GM21515 (cell line): Measurements from ENCODE around the gene RAB8A.
A peak's percentile ranks its signal among the peaks of the same experiment; 100 is the strongest.

Experiments
- ATAC-seq: cut with Tn5 transposase; IDR thresholded peaks from one replicate; pipeline ENCODE4 v1.9.1; 2021; ENCODE audit not compliant: unreplicated experiment

The RAB8A gene

DNA sequence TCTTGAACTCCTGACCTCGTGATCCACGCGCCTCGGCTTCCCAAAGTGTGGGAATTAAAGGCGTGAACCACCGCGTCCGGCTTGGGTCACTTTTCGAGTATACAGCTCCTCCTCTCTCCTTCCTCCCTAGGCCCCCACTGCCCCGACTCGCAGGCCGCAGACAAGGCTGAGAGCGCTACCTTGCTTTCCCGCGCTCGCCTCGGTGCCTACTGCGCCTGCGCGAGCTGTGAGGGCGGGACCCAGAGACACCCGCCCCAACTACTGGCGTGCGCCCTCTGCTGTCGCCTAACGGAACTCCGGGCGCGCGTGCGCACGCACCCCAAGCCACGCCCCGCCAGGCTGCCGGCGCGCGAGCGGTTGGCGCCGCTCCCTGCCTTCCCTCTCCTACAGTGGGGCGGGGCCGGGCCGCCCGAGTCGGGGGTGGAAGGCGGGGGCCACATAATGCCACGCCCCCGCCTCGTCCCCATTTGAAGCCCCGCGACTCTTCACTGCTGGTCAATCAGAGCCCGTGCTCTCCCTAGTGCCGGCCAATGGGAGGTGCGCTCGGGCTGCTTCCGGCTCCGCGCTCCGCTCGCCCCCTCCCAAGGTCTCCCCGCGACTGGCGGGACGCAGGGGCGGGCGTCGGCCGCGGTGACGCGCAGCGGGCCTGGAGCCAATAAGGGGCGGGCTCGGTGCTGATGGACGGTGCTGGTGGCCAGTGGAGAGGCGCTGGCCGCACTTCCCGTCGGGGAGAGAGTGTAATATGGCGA is at the start of gene RAB8A:
Gene RAB8A (plus strand): TSS at position 730 of the 749 bp plus-strand sequence. CDS start 13 bp downstream, at position 743.
- peak; percentile 81 for ATAC-seq

DNA sequence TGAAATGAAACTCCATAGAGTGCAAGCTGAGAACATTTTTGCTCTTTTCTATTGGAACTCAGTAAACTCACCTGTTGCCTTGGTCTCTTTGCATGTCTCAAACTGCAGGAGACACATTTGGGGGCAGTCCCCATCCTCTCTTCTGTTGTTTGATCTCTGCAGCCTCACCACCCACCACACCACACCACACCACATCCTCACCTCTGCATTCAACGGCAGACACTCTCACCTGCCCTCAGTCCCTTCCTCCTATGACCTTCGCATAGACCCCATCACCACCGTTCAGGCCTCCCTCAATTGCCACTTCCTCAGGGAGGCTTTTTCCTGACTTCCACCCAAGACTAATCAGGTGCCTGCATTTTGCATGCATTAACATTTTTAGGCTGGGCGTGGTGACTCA is 49.7 kb upstream of the RAB8A start:
- ATAC-seq, result no peak

DNA sequence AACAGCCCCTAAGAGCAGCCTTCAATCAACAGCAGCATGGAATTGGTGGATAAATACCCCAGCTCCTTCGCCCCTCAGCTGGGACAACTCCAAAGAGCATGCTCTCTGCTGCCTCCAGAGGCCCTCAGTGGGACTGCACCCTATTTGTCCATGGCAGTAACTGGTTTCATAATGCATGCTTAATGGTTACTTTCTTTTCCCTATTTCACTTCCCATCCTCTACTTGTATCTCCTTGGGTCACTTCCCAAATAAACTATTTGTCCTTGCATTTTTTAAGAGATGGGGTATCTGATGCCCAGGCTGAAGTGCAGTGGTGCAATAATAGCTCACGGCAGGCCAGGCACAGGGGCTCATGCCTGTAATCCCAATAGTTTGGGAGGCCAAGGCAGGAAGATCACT is 48.9 kb upstream of the RAB8A start:
- ATAC-seq, result no peak

DNA sequence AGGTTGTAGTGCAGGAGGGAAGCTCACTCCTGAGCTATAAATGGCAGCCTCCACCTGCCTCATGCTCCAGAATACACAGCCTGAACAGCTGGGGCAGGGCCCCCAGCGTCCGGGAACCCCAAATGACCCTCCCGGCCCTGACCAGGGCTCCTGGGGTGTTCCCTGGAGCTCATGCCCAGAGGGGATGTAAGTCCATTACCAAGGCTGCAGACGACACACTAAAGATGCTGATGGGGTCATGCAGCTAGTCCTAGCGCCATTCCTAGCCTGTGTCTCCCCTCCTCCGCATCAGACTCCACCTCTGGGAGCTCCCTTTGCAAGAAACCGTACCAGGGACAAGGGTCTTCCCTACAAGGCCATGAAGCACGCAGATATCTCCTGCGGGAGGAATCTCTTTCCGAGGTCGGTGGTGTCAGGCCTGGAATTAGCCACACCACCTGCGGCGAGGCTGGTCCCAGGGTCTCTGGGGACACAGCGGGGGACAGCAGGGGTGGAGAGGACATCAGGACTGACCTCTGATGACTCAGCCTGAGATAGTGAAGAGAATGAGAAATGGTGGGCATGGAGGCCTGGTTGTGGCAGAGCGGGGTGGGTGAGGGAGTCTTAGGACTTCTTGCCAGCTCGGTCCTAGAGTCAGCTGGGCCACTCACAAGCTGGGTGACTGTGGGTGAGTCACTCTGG is 47.3 kb upstream of the RAB8A start:
- ATAC-seq, result no peak

DNA sequence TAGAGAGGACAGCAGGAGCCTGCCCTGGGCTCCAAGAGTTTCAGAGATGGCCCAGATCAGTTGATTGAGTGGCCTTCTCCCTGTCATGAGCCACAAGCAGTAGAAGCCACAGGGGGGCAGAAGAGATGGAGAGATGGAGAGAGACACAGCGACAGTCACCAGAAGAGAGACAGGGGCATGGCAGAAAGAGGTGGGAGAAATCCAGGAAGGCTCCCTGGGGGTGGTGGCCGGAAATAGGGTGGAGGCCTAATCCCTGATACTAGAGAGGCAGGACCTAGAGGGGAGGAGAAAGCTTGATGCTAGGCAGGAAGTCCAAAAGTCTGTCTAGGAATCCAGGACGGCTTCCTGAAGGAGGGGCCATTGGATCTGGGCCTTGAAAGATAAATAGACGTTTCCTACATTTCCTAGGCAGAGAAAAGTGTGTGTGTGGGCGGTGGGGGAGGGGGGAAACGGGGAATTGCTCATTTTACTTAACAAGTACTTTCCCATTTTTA is 45.0 kb upstream of the RAB8A start:
- no peak for ATAC-seq

DNA sequence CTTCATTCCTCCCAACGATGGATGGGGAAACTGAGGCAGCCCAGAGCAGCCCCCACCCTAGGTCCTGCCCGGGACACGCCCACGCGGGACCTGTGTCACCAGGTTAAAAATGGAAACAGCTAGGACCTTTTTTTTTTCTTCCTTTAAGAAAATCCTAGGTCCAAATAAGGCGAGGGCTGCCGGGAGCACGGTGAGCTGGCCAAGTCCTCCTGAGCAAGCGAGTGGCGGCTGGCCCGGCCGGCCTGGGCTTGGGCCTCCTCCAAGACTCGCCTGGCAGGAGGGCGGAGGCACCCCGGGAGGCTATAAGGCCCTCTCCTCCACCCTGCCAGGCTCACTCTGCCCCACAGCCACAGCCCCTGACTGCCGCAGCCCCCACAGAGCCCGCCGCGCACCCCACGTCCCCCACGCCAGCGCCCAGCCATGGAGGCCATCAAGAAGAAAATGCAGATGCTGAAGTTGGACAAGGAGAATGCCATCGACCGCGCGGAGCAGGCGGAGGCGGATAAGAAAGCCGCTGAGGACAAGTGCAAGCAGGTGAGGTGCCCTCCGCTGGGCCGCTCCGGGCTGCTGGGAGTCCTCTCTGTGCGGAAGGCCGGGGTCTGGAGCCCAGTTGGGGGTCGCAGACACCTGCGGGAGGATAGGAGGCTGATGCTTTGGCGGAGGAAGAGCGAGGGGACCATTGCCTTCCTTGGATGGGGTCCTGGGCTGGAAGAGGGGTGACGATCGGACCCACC is 44.3 kb upstream of the RAB8A start:
- ATAC-seq, result no peak

DNA sequence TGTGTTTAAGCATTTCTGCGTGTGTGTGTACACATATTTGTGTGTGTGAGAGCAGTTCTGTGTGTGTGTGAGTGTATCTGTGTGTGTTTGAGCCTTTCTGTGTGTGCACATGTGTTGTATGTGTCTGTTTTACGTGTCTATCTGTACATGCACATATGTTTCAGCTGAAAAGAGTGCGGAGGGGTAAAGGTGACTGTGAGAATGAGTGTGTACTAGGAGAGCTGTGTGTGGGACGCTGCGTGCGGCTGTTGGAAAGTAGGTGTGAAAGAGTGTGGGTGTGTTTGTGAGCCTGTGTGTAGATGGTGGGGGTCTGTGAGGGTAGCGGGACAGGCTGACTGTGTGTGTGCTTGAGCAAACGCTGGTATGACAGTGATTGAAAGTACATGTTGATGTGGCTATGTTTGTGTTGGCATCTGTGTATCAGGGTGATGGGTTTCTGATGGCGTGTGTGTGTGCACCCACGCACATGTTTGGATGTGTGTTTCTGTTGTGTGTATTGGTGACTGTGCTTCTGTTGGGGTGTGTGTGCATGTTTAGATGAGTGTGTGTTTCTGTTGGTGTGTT is 42.9 kb upstream of the RAB8A start:
- no peak for ATAC-seq

DNA sequence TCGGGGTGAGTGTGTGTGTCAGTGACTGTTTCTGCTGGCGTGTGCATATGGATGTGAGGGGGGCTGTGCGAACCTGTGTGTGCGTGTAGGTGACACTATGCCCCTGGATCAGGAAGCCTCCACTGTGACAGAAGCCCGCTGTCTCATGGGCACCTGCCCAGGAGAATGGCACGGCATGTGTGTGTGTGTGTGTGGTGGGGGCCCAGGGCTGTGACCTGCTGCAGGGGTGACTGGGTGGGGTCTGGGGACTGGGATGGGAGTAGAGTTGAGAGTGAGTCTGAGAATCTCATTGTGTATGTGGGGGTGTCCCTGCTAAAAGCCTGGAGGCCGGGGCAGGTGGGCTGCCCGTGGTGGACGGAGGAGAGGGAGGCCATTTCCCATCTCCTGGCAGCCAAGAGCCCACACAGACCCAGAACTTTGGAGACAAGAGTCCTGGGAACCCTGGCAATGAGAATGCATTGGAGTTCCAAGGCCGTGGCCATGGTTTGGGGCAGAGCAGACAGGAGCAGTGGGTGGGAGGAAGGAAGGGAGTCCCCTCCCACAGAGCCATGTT is 41.8 kb upstream of the RAB8A start:
- ATAC-seq, result no peak

DNA sequence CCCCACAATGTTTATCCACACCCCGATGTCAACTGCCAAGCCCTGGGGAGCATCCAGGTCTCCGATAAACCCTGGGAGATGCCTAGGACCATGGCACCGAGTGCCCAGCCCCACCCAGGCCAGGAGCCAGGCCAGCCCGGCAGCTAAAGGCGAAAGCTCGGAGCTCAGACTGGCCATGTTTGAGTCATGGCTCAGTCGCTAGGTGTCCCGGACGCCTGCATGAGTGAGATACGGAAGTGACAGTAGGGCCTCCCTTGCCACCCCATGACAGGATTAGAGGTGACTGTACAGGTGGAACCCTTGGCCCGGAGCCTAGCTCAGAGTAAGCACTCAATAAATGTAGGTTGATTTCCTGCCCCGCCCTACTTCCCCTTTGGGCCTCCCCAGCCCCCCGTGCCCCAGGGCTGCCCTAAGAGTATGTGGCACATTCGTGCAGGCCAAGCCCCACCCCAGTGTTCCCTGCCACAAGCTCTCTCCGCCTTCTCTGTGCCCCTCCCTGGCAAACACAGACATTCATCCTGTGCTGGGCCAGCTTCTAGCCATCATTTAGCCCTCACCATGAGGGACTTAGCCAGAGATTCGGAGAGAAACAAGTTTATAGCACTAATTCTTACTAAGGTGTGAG is 41.2 kb upstream of the RAB8A start:
- no peak for ATAC-seq

DNA sequence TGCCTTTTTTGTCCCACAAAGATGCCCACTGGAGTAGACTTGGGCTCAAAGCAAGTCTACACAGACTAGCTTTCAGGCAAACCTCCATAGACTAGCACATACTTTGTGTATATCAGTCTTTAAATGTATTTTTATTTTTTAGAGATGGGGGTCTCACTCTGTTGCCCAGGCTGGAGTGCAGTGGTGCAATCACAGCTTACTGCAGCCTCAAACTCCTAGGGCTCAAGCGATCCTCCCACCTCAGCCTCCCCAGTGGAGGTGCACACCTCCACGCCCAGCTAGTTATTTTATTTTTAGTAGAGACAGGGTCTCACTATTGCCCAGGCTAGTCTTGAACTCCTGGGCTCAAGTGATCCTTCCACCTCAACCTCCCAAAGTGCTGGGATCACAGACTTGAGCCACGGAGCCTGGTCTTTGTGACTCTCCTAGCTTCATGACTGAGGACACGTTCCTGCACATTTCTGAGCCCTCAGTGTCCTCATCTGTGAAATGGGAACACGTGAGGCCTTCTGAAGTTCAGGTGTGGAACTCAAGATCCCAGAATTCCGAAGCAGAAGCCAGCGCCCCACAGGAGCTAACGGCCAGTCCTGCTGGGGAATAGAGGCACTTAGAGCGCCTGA is 40.5 kb upstream of the RAB8A start:
- ATAC-seq, result no peak

DNA sequence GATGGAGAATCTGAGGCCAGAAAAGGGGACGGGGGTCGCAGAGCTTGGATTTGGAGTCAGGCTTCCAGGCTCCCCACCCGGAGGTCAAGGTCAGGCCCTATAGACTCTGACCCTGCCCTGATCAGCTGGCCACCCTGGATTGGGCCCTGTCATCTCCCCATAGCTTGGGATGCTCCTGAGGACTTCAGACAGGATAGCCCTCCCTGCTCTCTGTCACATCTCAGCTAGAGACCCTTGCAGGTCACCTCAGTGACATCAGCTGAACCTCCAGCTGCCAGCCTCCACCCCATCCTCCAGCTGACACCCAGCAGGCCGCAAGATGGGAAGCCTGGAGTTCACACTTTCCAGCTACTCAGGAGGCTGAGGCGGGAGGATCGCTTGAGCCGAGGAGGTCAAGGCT is 38.2 kb upstream of the RAB8A start:
- no peak for ATAC-seq

DNA sequence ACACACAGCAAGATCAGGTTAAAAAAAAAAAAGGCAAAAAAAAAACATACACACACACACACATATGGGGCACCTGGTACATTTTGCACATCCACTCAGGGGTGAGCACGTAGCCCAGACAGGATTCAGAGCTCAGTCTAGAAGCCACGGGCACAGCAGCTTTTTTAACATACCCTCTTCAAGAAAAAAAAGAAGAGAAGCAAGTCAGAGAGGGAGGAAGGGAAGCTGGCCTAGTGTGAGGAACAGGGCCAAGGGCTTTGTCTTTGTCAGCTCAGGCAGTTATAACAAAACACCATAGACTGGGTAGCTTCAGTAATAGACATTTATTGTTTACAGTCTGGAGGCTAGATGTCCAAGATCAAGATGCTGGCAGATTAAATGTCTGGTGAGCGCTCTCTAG is 37.7 kb upstream of the RAB8A start:
- ATAC-seq, result no peak

DNA sequence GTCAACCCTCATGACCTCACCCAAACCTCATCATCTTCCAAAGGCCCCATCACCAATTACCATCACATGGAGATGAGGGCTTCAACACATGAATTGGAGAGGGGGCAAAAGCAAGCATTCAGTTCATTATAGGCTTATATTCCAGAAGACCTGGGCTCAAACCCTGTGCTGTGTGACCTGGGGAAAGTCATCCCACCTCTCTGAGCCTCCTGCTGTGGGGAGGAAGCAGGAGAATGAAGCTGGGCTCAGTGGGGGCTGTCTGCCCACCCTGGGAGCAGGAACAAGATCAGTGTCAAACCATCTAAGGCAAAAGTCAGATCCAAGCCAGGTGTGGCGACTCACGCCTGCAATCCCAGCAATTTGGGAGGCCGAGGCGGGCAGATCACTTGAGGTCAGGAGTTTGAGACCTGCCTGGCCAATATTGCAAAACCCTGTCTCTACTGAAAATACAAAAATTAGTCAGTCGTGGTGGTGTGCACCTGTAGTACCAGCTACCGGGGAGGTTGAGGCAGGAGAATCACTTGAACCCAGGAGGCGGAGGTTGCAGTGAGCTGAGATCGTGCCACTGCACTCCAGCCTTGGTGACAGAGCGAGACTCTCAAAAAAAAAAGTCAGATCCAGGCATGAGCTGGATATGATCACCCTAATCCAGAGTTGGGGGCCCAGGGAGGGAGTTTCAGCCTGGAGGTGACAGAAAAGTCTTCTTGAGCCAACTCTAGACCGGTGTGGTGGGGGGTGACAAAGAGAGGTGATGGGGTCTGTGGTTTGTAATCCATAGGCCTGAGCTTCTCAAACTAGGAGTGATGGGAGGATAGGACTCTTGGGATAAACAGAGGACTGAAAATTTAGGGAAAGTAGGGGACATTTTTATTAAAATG is 37.0 kb upstream of the RAB8A start:
- no peak for ATAC-seq

DNA sequence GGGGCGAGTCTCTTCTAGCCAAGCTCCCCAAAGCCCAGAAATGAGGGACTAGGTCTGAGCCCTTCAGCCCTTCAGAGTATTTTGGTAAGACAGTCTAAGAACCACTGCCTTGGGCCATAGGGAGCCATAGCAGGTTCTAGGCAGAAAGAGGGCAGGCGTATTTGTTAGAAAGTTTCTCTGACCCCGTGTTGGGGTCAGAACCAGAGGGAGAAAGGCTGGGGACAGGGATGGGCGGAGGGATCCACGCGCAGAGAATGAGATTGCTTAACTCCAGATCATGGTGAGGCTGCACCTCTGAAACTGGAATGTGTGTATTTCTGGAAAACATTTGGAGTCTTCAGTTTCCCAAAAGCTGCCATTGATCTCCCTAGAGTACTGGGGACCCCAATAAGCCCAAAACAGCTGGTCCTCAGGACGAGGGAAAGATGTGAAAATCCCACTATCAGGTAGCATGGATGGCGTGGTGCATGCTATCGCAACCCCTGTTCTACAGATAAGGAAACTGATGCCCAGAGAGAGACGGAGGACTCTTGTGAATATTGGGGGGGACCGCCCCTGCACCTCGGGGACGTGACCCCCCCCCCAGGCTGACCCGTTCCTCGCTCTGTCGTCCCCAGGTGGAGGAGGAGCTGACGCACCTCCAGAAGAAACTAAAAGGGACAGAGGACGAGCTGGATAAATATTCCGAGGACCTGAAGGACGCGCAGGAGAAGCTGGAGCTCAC is 36.1 kb upstream of the RAB8A start:
- ATAC-seq, result no peak

DNA sequence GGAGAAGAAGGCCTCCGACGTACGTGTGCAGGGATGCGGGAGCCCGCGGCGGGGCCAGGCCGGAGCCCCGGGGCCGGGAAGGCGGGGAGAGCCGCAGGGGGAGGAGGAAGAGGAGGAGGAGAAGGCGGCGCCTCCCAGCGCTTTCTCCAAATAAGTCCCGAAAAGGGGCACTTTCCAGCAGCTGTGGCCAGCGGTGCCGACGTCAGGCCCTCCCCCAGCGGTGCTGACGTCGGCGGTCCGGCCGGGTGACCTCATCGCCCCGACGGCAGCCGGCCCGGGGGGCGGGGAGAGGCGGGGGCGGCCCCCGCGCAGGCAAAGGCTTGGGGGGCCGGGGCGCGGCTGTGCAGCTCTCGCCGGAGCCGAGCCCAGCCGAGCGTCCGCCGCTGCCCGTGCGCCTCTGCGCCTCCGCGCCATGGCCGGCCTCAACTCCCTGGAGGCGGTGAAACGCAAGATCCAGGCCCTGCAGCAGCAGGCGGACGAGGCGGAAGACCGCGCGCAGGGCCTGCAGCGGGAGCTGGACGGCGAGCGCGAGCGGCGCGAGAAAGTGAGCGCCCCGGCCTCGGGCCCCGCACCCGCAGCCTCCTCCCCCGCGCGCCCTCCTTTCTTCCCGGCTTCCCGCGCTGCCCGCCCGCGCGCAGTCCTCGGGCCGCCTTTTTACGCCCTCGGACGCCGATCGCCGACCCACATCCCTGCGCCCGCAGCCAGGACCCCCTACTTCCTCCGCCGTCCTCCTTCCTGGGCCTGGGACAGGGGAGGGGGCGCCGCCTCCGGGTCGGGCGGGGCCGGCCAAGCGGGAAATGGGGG is 35.3 kb upstream of the RAB8A start, which contains the start of gene TPM4:
Gene TPM4 (plus strand): TSS at position 342 of the 804 bp plus-strand sequence. CDS start 71 bp downstream, at position 413.
- ATAC-seq, result peak; percentile 42

DNA sequence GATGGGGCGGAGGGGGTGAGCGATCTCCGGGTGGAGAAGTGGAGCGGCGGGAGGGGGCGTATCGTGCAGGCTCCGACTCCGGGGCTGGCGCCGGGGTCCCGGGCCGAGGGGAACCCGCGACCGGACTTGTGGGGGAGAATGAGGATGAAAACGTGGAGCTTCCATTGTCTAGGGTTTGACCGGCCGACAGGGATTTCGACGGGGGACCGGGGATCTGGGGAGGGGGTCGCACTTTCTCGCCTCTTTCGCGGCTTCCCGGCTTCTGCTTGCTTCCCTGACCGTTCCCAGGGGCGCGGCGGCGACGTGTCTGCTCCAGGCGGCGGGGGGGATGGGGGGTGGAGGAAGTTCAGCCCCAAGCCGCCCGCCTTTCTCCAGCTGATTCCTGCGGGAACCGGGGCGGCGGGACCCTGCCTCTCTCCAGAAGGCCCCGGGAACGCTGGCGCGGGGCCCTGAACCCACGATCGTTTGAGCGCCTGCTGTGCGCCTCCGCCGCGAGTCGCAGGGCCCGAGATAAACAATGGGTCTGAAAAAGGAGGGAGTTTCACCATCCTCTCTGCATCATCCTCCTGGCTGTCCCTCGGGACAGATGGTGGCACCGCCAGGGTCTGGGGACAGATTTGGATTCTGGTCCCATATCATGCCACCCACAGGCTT is 34.6 kb upstream of the RAB8A start:
- no peak for ATAC-seq
